COR-L47 (cell line): ENCODE results near the gene SNX12.
"Not testable (repeated sequence)": the region's sequence is repeated elsewhere in the genome, so short reads cannot be mapped to it uniquely, and the experiment has no call there.

Source experiments
- DNase-seq: peaks from one replicate; lab custom pipeline; 2025; lab: John Stamatoyannopoulos, UW

The SNX12 gene

GRCh38 chrX:71091263-71091662, 23.1 kb upstream of the SNX12 start:
- no peak for DNase-seq

GRCh38 chrX:71085900-71086299, 17.8 kb upstream of the SNX12 start:
- no peak for DNase-seq

- DNase-seq = no peak
Measured at GRCh38 chrX:71082822-71083221, 14.7 kb upstream of the SNX12 start.

GRCh38 chrX:71082124-71082647, 14.1 kb upstream of the SNX12 start:
- no peak for DNase-seq

GRCh38 chrX:71081330-71082123, 13.4 kb upstream of the SNX12 start:
- no peak for DNase-seq

- no peak for DNase-seq
Measured at GRCh38 chrX:71070531-71070930, 2.4 kb upstream of the SNX12 start.

- DNase-seq = no peak
Measured at GRCh38 chrX:71067712-71068043, 456 bp downstream of the SNX12 start.

- no peak for DNase-seq
Measured at GRCh38 chrX:71067089-71067488, 1.0 kb downstream of the SNX12 start.

- DNase-seq = no peak
Measured at GRCh38 chrX:71060127-71060526, 8.0 kb downstream of the SNX12 start.

- DNase-seq = no peak
Measured at GRCh38 chrX:71057848-71058530, 10.1 kb downstream of the SNX12 start.

GRCh38 chrX:71056867-71057266, 11.3 kb downstream of the SNX12 start:
- no peak for DNase-seq

GRCh38 chrX:71053217-71053621, 14.9 kb downstream of the SNX12 start:
- DNase-seq = no peak

- DNase-seq = no peak
Measured at GRCh38 chrX:71052721-71053120, 15.4 kb downstream of the SNX12 start.

GRCh38 chrX:71047891-71048290, 20.2 kb downstream of the SNX12 start:
- DNase-seq = not testable (repeated sequence)

- no peak for DNase-seq
Measured at GRCh38 chrX:71017396-71017939, 50.7 kb downstream of the SNX12 start.
